Measurements from ENCODE around the gene CYP2J2. TPM values are rescaled to one million over a fixed set of nuclear protein-coding genes. Genes with fewer than 3 reads are reported as not detected.

Gene CYP2J2
- polyA plus RNA-seq, 2 of the 4 experiments (the other 2 are of a cell fraction), result 0.09 to 0.13 TPM

GRCh38 chr1:59903141-59903754, 23.3 kb downstream of the CYP2J2 start:
- Histone ChIP-seq H3K4me1 (no peaks in the 10 kb centered on the region), H3K27ac (no peak overlapping the region), H3K4me2 (peak overlapping the region; percentile 40; the same call in 1 of the 3 replicates), H3K4me3 (no peak overlapping the region), H3K9me3 (no peaks in the 10 kb centered on the region)
- TF ChIP-seq ZFP36 (IDR thresholded peaks at IDR 0.05; ENCODE audit: borderline replicate concordance, partially characterized antibody) (no peak), SMC3 (IDR thresholded peaks at IDR 0.05) (0 out of 3 replicates have a peak, but pooled peaks have one; percentile 17), CTCF (IDR thresholded peaks at IDR 0.05) (peak; percentile 31; the same call in 2 of the 3 replicates)
- ChIA-PET POLR2A (no interaction called here), CTCF (interaction anchor here (1.0 to 1.8 kb wide), 4 partner anchors 23 to 47 kb away, joined by 3 to 10 read pairs (median 6); partner anchors contain the start of gene CYP2J2)
- WGBS (ENCODE audit: missing lambda C conversion rate), result 1% methylated on average over 9 of the region's 9 CpGs
- DNase-seq (ENCODE audit: low read depth in 1 of 2, low spot score in 1 of 2) (peak; percentile 13 to 22), ATAC-seq (peak; percentile 74 to 85; a peak in 5 of 6 replicates), FAIRE-seq (no peak)

GRCh38 chr1:59901770-59902388, 24.7 kb downstream of the CYP2J2 start:
- no peak overlapping the region for H3K4me3 ChIP-seq
- H3K9me3 ChIP-seq, result no peaks in the 10 kb centered on the region
- H3K4me2 ChIP-seq, result no peak overlapping the region
- ATAC-seq (no peak), DNase-seq (ENCODE audit: low read depth in 1 of 2, low spot score in 1 of 2) (no peak), FAIRE-seq (no peak)
- ChIA-PET POLR2A (no interaction called here), CTCF (interaction anchor here (1.0 to 2.8 kb wide), 3 partner anchors 40 to 48 kb away, joined by 3 to 11 read pairs (median 8); no protein-coding TSS in a partner anchor)
- H3K4me1 ChIP-seq, result no peaks in the 10 kb centered on the region
- 5% methylated on average over 1 of the region's 1 CpG for WGBS (ENCODE audit: missing lambda C conversion rate)
- H3K27ac ChIP-seq, result no peak overlapping the region
- TF ChIP-seq POLR2AphosphoS2 (conservative IDR thresholded peaks at IDR 0.05; ENCODE audit: low read length), result no peak
- TF ChIP-seq KDM5A (IDR thresholded peaks at IDR 0.05), result no peak
- TF ChIP-seq FOXS1 (CRISPR knock-in tag; IDR thresholded peaks at IDR 0.05), result no peak
- no peak for TF ChIP-seq CTCF (IDR thresholded peaks at IDR 0.05)
- no peak for TF ChIP-seq MAZ (IDR thresholded peaks at IDR 0.05; ENCODE audit: borderline replicate concordance, low read depth, low read length)
- TF ChIP-seq CEBPB (IDR thresholded peaks at IDR 0.05), result no peak
- no peak for TF ChIP-seq JUNB (IDR thresholded peaks at IDR 0.05)
- TF ChIP-seq USF2 (IDR thresholded peaks at IDR 0.05), result no peak
- no peak for TF ChIP-seq NFE2L2 (conservative IDR thresholded peaks at IDR 0.05; ENCODE audit: low read length)

- Histone ChIP-seq H3K27ac (no peak overlapping the region), H3K9me3 (no peaks in the 10 kb centered on the region), H3K4me2 (no peak overlapping the region), H3K4me1 (no peaks in the 10 kb centered on the region), H3K4me3 (no peak overlapping the region)
- no peak for TF ChIP-seq HOXB13 (CRISPR knock-in tag; IDR thresholded peaks at IDR 0.05; ENCODE audit: low read depth)
- no peak for TF ChIP-seq TFCP2L1 (CRISPR knock-in tag; IDR thresholded peaks at IDR 0.05)
- no peak for TF ChIP-seq CBX8 (IDR thresholded peaks at IDR 0.05)
- no peak for TF ChIP-seq ZSCAN20 (CRISPR knock-in tag; IDR thresholded peaks at IDR 0.05)
- no peak for TF ChIP-seq RNF2 (IDR thresholded peaks at IDR 0.05; ENCODE audit: borderline replicate concordance, low read depth)
- no peak for TF ChIP-seq RARB (CRISPR knock-in tag; IDR thresholded peaks at IDR 0.05)
- TF ChIP-seq CBX2 (IDR thresholded peaks at IDR 0.05; ENCODE audit: borderline replicate concordance, low read depth), result no peak
- DNase-seq (ENCODE audit: low read depth in 1 of 2, low spot score in 1 of 2), result no peak
- WGBS (ENCODE audit: missing lambda C conversion rate), result 21% methylated on average over 2 of the region's 2 CpGs
- no peak for ATAC-seq
- FAIRE-seq, result no peak
- ChIA-PET POLR2A (no interaction called here), CTCF (interaction anchor here (2.8 kb wide), 1 partner anchor 47 kb away, joined by 11 read pairs; no protein-coding TSS in a partner anchor)
Measured at GRCh38 chr1:59900640-59901039, 25.9 kb downstream of the CYP2J2 start.
